ENCODE results near the gene ACP7.
A peak's percentile ranks its signal among the peaks of the same experiment; 100 is the strongest.
"Not testable (repeated sequence)": the region's sequence is repeated elsewhere in the genome, so short reads cannot be mapped to it uniquely, and the experiment has no call there.

The ACP7 gene, protein sequence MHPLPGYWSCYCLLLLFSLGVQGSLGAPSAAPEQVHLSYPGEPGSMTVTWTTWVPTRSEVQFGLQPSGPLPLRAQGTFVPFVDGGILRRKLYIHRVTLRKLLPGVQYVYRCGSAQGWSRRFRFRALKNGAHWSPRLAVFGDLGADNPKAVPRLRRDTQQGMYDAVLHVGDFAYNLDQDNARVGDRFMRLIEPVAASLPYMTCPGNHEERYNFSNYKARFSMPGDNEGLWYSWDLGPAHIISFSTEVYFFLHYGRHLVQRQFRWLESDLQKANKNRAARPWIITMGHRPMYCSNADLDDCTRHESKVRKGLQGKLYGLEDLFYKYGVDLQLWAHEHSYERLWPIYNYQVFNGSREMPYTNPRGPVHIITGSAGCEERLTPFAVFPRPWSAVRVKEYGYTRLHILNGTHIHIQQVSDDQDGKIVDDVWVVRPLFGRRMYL

GRCh38 chr19:39083983-39084731, at the start of gene ACP7:
ACP7 (plus strand) TSS chr19:39084368; CDS start chr19:39085270, 902 bp downstream.
- DNase-seq, result peak; percentile 9 to 24

- DNase-seq, result no peak
These were observed 47.6 kb upstream of the ACP7 start for GRCh38 chr19:39036581-39036980.

DNA sequence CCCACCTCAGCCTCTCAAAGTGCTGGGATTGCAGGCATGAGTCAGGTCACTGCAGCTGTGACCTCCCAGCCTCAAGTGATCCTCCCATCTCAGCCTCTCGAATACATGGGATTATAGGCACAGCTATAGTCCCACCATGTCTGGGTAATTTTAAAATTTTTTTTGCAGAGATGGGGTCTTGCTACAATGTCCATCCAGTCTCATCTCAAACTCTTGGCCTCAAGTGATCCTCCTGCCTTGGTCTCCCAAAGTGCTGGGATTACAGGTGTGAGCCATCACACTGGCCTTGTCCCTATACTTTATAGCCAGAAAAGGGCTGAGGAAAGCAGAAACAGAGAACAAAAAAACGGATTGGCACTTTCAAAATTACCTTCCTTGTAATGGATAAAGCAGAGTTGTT, 47.0 kb upstream of the ACP7 start:
- DNase-seq, result no peak

GRCh38 chr19:39038098-39038497, 46.1 kb upstream of the ACP7 start:
- peak; percentile 15 to 20 for DNase-seq

DNA sequence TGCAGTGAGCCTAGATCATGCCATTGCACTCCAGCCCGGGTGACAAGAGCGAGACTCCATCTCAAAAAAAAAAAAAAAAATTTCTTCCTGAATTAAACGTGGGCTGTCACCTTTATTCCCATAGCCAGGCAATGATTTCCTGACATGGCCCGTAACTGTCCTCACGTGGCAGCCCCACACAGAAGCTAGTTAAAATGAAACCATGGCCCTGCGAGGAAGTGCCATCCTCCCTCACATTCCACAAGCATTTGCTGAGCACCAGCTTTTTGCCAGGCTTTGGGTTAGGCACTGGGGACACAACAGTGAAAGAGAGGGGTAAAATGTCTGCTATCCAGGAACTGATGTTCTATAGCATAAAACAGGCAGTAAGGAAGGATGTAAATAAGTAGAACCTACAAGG, 38.7 kb upstream of the ACP7 start:
- no peak for DNase-seq

DNA sequence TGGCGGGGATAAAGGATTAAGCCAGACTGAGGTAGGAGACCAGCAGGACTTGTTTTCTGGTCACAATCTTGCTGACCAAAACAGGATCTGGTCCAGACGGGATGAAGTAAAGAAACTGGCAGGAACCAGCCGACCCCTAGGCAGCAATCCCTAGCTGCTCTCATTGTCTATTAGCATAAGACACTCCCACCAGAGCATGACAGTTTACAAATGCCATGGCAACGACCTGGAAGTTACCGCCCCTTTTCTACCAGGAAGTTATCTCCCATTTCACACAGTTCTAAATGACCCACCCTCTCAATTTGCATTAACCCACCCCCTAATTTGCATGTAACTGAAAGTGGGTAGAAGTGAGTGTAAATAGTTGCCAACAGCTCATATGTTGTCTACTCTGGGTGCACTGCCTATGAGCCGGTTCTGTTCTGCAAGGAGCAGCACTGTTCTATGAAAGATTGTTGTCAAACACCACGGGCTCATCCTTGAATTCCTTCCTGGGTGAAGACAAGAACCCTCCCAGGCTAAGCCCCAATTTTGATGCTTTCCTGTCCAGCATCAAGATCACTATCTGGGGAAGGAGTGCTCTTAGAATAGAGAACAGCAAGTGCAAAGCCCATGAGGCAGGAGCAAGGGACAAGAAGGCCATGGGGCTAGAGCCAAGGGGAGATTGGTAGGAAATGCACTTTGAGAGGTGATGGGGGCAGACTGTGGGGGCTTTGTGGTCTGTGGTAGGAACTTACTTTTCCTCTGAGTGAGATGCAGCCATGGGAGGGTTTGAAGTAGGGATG, 37.9 kb upstream of the ACP7 start:
- DNase-seq, result peak in 1 of 2 experiments; percentile 8

DNA sequence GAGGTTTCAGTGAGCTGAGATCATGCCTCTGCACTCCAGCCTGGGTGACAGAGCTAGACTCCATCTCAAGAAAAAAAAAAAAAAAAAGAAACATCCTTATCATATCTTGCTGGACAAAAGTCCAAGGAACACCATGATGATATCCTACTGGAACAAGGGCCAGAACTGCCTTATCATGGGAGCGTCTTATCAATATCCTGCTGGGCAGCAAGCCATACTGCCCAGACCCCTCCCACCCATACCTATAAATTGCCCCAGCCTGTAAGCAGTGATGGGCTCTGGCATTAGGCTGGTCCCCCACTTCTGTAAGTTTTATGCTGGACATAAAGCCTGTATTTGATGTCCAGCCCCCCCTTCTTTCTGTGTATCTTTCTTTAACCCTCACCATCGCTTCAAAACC, 37.1 kb upstream of the ACP7 start:
- DNase-seq, result no peak

DNA sequence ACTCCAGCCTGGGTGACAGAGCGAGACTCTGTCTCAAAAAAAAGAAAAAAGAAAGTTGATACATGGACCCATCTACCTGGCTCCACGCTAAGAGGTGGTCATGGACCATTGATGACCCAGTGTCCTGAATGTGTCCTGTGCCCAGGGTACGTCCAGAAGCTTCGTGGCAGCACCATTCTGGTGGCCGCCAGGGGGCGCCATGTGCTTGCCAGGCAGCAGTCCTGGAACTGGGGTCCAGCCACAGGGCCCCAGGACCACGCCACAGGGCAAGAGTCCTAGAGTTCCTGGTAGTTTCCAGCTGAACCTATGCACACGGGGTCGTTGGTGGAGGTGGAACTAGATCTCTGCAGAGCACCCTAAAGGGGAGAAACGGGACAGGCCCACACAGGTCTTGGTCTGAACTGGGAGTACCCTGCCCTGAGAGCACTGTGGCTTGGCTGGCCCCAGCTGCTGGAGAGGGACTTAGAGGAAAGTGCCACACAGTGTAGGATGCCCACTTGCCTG, 31.9 kb upstream of the ACP7 start:
- peak; percentile 73 to 75 for DNase-seq

- no peak for DNase-seq
These were observed 31.3 kb upstream of the ACP7 start for GRCh38 chr19:39052846-39053245.

DNA sequence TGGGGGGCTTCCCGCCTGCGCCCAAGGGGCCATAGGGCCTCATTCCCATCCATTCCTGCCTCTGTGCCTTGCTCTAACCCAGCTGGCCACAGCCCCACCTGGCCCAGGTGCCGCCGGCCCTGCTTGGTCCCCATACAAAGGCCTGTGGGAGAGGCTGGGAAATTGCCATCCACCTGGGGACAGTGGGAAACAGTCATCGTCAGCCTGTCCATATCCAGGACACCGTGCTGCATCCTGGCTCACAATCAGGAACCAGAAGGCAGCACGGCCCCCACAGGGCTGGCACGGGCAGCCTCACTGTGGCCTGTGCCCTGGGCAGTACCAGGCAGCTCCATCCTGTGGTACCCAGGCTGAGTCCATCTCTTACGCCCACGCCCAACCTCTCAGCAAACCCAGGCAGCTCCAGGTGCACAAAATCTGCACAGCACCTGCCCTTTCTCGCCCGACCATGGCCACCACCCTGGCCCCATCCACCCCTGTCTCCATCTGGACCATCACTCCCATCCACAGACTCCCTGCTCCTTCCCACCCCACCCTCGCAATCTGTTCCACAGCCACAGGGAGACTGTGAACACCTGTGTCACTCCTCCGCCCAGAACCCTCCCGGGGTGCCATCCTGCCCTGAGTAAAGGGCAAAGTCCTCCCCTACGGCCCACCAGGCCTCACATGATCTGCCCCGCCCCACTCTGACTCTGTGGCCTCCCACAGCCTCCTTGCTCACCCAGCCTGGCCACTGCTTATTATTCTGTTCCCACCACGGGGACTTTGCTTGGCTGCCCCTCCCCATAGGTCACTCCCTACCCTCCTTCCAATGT, 30.7 kb upstream of the ACP7 start:
- no peak for DNase-seq

DNA sequence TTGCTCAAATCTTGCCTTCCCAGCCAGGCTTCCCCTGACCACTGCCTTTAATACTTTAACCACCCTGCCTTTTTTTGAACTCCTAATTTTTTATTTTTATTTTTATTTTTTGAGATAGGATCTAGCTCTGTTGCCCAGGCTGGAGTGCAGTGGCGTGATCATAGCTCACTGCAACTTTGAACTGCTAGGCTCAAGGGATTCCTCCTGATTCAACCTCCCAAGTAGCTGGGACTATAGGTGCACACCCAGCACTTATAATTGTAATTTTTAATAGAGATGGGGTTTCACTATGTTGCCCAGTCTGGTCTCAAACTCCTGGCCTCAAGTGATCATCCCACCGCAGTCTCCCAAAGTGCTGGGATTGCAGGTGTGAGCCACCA, 30.1 kb upstream of the ACP7 start:
- DNase-seq, result no peak

GRCh38 chr19:39057615-39058014, 26.6 kb upstream of the ACP7 start:
- DNase-seq, result no peak

DNA sequence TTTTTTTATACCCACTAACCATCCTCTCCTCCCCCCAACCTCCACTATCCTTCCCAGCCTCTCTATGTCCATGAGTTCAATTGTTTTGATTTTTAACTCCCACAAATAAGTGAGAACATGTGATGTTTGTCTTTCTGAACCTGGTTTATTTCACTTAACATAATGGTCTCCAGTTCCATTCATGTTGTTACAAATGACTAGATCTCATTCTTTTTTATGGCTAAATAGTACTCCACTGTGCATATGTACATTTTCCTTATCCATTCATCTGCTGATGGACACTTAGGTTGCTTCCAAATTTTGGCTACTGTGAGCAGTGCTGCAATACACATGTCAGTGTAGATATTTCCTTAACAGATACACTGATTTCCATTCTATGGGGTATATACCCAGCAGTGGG, 24.9 kb upstream of the ACP7 start:
- DNase-seq, result no peak

GRCh38 chr19:39060171-39060570, 24.0 kb upstream of the ACP7 start:
- no peak for DNase-seq

- no peak for DNase-seq
These were observed 19.8 kb upstream of the ACP7 start for GRCh38 chr19:39064405-39064804.

DNA sequence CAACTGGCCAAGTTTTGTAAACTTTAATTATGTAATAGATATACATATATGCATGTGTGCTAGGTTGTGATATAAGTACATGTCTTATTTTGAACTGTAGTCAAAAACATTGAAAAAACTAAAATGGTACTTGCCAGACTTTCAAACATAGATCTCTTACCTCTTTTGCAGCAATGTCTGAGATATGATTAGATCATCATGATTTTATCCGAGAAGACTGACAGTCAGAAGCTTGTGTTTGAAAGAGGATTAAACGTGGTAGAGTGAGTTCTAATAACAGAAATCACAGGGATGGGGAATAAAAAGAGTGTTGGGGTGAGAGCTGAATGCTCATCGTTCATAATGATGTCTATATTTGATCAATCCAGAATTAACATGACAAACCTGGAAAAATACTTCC, 18.2 kb upstream of the ACP7 start:
- DNase-seq, result no peak

- DNase-seq, result no peak
These were observed 17.1 kb upstream of the ACP7 start for GRCh38 chr19:39067104-39067503.

DNA sequence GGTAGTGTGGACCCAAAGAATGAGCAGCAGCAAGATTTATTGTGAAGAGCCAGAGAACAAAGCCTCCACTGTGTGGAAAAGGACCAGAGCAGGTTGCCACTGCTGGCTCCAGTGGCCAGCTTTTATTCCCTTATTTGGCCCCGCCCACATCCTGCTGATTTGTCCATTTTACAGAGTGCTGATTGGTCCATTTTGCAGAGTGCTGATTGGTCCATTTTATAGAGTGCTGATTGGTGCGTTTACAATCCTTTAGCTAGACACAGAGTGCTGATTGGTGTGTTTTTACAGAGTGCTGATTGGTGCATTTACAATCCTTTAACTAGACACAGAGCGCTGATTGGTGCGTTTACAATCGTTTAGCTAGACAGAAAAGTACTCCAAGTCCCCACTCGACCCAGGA, 15.9 kb upstream of the ACP7 start:
- DNase-seq, result not testable (repeated sequence)

DNA sequence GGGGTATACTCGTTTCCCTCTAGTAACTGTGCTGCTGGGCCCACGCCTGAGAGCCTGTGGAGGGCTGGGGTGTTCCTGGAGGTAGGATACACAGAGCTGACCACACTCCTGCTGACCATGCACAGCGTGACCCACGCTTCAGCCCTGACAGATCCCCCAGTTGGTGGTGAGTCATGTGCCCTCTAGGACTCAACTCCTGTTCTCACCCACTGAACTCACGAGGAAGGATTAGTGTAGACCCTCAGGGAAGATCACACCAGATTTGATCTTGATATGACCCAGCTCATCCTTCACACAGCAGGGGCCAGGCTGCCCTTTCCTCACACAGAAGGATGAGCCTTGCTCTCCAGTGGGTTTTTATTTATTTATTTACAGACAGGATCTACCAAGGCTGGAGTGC, 13.3 kb upstream of the ACP7 start:
- DNase-seq, result no peak

GRCh38 chr19:39074205-39074692, 9.9 kb upstream of the ACP7 start:
- DNase-seq, result no peak

DNA sequence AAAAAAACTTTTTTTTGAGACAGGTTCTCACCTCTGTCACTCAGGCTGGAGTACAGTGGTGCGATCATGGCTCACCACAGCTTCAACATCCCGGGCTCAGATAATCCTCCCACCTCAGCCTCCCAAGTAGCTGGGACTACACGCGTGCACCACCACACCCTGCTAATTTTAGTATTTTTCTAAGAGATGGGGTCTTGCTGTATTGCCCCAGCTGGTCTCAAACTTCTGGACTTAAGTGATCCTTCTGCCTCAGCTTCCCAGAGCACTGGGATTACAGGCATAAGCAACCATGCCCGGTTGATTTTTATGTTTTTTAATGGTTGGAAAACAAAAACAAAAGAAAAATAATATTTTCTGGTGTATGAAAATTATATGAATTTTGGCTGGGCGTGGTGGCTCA, 9.2 kb upstream of the ACP7 start:
- no peak for DNase-seq

DNA sequence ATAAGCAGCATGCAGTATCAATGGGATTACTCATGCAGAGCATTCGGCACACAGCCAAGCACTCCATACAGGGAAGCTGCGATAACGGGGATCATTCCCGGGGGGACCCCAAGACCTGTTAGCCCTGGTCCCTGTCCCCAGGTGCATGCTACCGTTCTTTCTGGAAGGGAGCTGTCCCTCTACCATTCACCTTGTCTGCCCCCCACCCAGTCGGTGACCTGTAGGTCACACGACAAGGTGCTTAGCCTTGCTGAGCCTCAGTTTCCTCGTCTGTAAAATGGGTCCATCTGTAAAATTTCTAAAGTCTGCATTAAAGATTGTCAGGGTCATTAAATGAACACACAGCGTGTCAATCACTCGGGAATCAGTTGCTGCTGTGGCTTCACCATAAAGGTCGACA, 6.8 kb upstream of the ACP7 start:
- no peak for DNase-seq
